Spleen (tissue), 3 donors: Measurements from ENCODE around the gene UBE2D1.
A peak's percentile ranks its signal among the peaks of the same experiment; 100 is the strongest.

Source experiments
- POLR2A ChIP-seq, 3 donors: fragments of 450-650 bp; IDR thresholded peaks; one replicate each; pipeline ENCODE4 v1.5.1; 2017; ENCODE audit warnings: antibody characterized with exemption in 3 of 3, mild to moderate bottlenecking in 1 of 3
- POLR2AphosphoS5 ChIP-seq, 3 donors: sonication (generic); formaldehyde crosslinking; IDR thresholded peaks; one replicate each; pipeline ENCODE4 v1.5.1; 2017; ENCODE audit warnings: antibody characterized with exemption in 3 of 3

DNA sequence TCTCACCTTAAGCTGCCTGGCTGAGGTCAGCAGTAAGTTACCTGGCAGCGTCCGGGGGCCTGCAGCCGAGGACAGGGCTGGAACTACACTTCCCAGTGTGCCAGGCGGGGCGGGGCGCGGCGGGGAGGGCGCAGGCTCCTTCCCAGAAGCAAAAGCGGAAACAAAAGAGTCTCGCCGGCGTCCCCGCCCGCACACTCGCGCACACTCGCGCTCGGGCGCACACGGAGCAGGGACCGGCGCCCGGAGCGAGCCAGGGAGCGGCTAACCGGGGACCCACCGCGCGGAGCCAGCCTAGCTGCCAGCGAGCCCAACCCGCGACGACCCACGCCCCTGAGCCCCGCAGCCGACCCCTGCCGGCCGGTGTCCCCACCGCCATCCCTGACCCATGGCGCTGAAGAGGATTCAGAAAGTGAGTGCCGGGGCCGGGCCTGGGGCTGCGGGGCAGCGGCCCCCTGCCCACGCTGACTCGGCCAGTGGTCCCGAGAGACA, at the start of gene UBE2D1:
- peak; percentile 98 to 99 (median 99) for TF ChIP-seq POLR2AphosphoS5 (IDR thresholded peaks at IDR 0.05)
- peak; percentile 89 to 96 (median 94) for TF ChIP-seq POLR2A (IDR thresholded peaks at IDR 0.05)
